ENCODE results near the gene PRR12.

The PRR12 gene

GRCh38 chr19:49667473-49667872, 76.5 kb downstream of the PRR12 start:
- Mint-ChIP-seq H3K4me3 (peak overlapping the region; percentile 93 to 98 (median 93)), H3K36me3 (ENCODE audit: low read depth) (peaks cover 11% of the 10 kb centered on the region), H3K4me1 (peaks cover 42% of the 10 kb centered on the region), H3K9me3 (no peaks in the 10 kb centered on the region), H3K27ac (peak overlapping the region in 2 of 3 experiments; percentile 21 to 88), H3K27me3 (ENCODE audit: low read depth) (no peaks in the 10 kb centered on the region)
- no peak for TF ChIP-seq CTCF (IDR thresholded peaks at IDR 0.05; ENCODE audit: unreplicated experiment in 3 of 3)

GRCh38 chr19:49669516-49669915, 78.5 kb downstream of the PRR12 start:
- peaks cover 37% of the 10 kb centered on the region for H3K4me1 Mint-ChIP-seq
- H3K27ac Mint-ChIP-seq, result no peak overlapping the region
- TF ChIP-seq CTCF (IDR thresholded peaks at IDR 0.05; ENCODE audit: unreplicated experiment in 3 of 3), result no peak
- H3K36me3 Mint-ChIP-seq (ENCODE audit: low read depth), result peaks cover 5% of the 10 kb centered on the region
- no peaks in the 10 kb centered on the region for H3K27me3 Mint-ChIP-seq (ENCODE audit: low read depth)
- peak overlapping the region in 2 of 3 experiments; percentile 21 to 52 for H3K4me3 Mint-ChIP-seq
- H3K9me3 Mint-ChIP-seq, result no peaks in the 10 kb centered on the region

GRCh38 chr19:49672131-49672919, 81.3 kb downstream of the PRR12 start:
- H3K4me1 Mint-ChIP-seq, result peaks cover 16% of the 10 kb centered on the region
- H3K36me3 Mint-ChIP-seq (ENCODE audit: low read depth), result peaks cover 5% of the 10 kb centered on the region
- H3K4me3 Mint-ChIP-seq, result peak overlapping the region; percentile 16 to 62 (median 40)
- H3K27me3 Mint-ChIP-seq (ENCODE audit: low read depth), result no peaks in the 10 kb centered on the region
- peak; percentile 81 to 86 (median 82) for TF ChIP-seq CTCF (IDR thresholded peaks at IDR 0.05; ENCODE audit: unreplicated experiment in 3 of 3)
- H3K9me3 Mint-ChIP-seq, result no peaks in the 10 kb centered on the region
- H3K27ac Mint-ChIP-seq, result peak overlapping the region; percentile 61 to 94 (median 61)
